Lung (tissue), 12 donors: Measurements from ENCODE around the gene CAND2. TPM values are rescaled to one million over a fixed set of nuclear protein-coding genes. Genes with fewer than 3 reads are reported as not detected.

Experiments
- ATAC-seq: fragments of 200-7000 bp; cut with Tn5 transposase; one replicate; pipeline ENCODE4 v1.9.1; 2020; ENCODE audit warnings: moderate number of reproducible peaks; ENCODE audit not compliant: insufficient read depth, low FRiP score
- DNase-seq, 3 donors: peaks; one replicate each; pipeline ENCODE4 v3.0.0-alpha.2; 2013 to 2017
- H3K27ac ChIP-seq, 2 donors: one replicate each; pipeline ENCODE4 v1.5.1; 2013; ENCODE audit warnings: mild to moderate bottlenecking in 2 of 2, moderate library complexity in 2 of 2, control low read depth in 1 of 2, inconsistent platforms in 1 of 2, low read depth in 1 of 2, low read length in 1 of 2
- H3K27me3 ChIP-seq, 3 donors: one replicate each; pipeline ENCODE4 v1.5.1; 2013; ENCODE audit warnings: low read length in 2 of 3; ENCODE audit not compliant: control insufficient read depth in 3 of 3, insufficient read depth in 3 of 3
- H3K36me3 ChIP-seq, 4 donors: one replicate each; pipeline ENCODE4 v1.5.1; 2013; ENCODE audit warnings: low read length in 4 of 4, mild to moderate bottlenecking in 1 of 4, moderate library complexity in 1 of 4; ENCODE audit not compliant: control insufficient read depth in 4 of 4, insufficient read depth in 4 of 4
- H3K4me1 ChIP-seq, 5 donors: one replicate each; pipeline ENCODE4 v1.5.1; 2013; ENCODE audit warnings: low read length in 5 of 5, mild to moderate bottlenecking in 2 of 5, moderate library complexity in 1 of 5; ENCODE audit not compliant: control insufficient read depth in 5 of 5, insufficient read depth in 5 of 5
- H3K4me3 ChIP-seq: one replicate; pipeline ENCODE4 v1.5.1; 2013; ENCODE audit warnings: mild to moderate bottlenecking, control low read depth, moderate library complexity
- H3K9ac ChIP-seq, 2 donors: one replicate each; pipeline ENCODE4 v1.5.1; 2013; ENCODE audit warnings: low read length in 2 of 2, control low read depth in 1 of 2; ENCODE audit not compliant: insufficient read depth in 1 of 2
- H3K9me3 ChIP-seq, 4 donors: one replicate each; pipeline ENCODE4 v1.5.1; 2013; ENCODE audit warnings: low read length in 3 of 4, mild to moderate bottlenecking in 1 of 4, moderate library complexity in 1 of 4; ENCODE audit not compliant: control insufficient read depth in 4 of 4, insufficient read depth in 3 of 4
- CTCF ChIP-seq: IDR thresholded peaks from 2 replicates; pipeline ENCODE4 v1.5.1; 2012; ENCODE audit warnings: mild to moderate bottlenecking; ENCODE audit errors: control extremely low read depth, extremely low read depth
- WGBS, 2 donors: extraction: QIAGEN DNeasy Blood & Tissue Kit; methylation state at CpG; one replicate each; pipeline ENCODE4 v1.1.7; 2013; 5-methylcytosine and 5-hydroxymethylcytosine counted together
- polyA plus RNA-seq, 2 donors: library from polyadenylated mRNA; stranded (reverse); fragments of 200-250 nt; gene quantifications; one replicate each; pipeline ENCODE4 v1.2.1, GENCODE V29; 2013
- total RNA-seq, 2 donors: library from RNA; depleted of rRNA in 1 of 2; stranded (reverse); fragments of >200 nt in 1 of 2; gene quantifications; one replicate each; pipeline ENCODE4 v1.2.1, GENCODE V29; 2014 to 2021
- donor health status: control.
- donor health status: control.
- donor health status: Bipolar disorder and iron deficiency.
- donor health status: healthy.
- donor health status: DM: yes; HTN: yes; CAD: no.

CAND2 gene
- total and polyA plus RNA-seq, 4 donors, result 1.0 to 5.9 (median 3.6) TPM

GRCh38 chr3:12810013-12810780 lies 13.7 kb downstream of the CAND2 start:
- 1% methylated on average over 47 to 50 of the region's 50 CpGs for WGBS, 2 donors
- peak; percentile 99 for ATAC-seq
- peak; percentile 97 for DNase-seq
- peak; percentile 33 for TF ChIP-seq CTCF
- H3K36me3 ChIP-seq, result peaks cover 0 to 3% (median under 1%) of the 10 kb centered on the region in 4 donors
- H3K27ac ChIP-seq, result peak overlapping the region; percentile 15 to 79
- no peaks in the 10 kb centered on the region for H3K27me3 ChIP-seq
- H3K9ac ChIP-seq, result peak overlapping the region in 1 of 2 donors; percentile 60
- H3K4me3 ChIP-seq, result peak overlapping the region; percentile 48
- no peaks in the 10 kb centered on the region for H3K9me3 ChIP-seq
- peaks cover 0 to 21% (median 0%) of the 10 kb centered on the region in 5 donors for H3K4me1 ChIP-seq

- Histone ChIP-seq H3K9me3 (no peaks in the 10 kb centered on the region), H3K9ac (peak overlapping the region in 1 of 2 donors; percentile 60), H3K27ac (peak overlapping the region in 1 of 2 donors; percentile 15), H3K36me3 (peaks cover 0 to 7% (median 3%) of the 10 kb centered on the region in 4 donors), H3K27me3 (no peaks in the 10 kb centered on the region), H3K4me3 (no peak overlapping the region), H3K4me1 (peaks cover 0 to 21% (median 0%) of the 10 kb centered on the region in 5 donors)
- WGBS, 2 donors, result 77 to 79% methylated on average over 5 of the region's 5 CpGs
- no peak for TF ChIP-seq CTCF
- DNase-seq (peak in 1 of 3 donors; percentile 44), ATAC-seq (no peak)
These were observed 14.5 kb downstream of the CAND2 start for GRCh38 chr3:12810961-12811360.

GRCh38 chr3:12812812-12813211 lies 16.3 kb downstream of the CAND2 start:
- Histone ChIP-seq H3K9me3 (no peaks in the 10 kb centered on the region), H3K4me1 (peaks cover 0 to 15% (median 0%) of the 10 kb centered on the region in 5 donors), H3K27ac (no peak overlapping the region), H3K36me3 (peaks cover 0 to 24% (median 5%) of the 10 kb centered on the region in 4 donors), H3K9ac (no peak overlapping the region), H3K4me3 (no peak overlapping the region), H3K27me3 (no peaks in the 10 kb centered on the region)
- DNase-seq, result no peak
- no peak for TF ChIP-seq CTCF
- ATAC-seq, result no peak
- 94 to 100% methylated on average over 3 of the region's 3 CpGs for WGBS, 2 donors
